ENCODE measurements around the gene ST3GAL3. TPM values are rescaled to one million over a fixed set of nuclear protein-coding genes. Genes with fewer than 3 reads are reported as not detected.

ST3GAL3 gene
- total and polyA plus RNA-seq, 2 donors (not counting 3 experiments of a cell fraction or from before 2014, with no cell fraction given): 14.3 to 35.8 TPM

GRCh38 chr1:43699281-43699680 is 8.1 kb upstream of the ST3GAL3 start:
- no peak for FAIRE-seq
- POLR2A ChIA-PET: no interaction called here

More at GRCh38 chr1:43699281-43699680, 8.1 kb upstream of the ST3GAL3 start:
- dilution Hi-C loops (cut with MboI; ENCODE audit: extremely low pct_ligation_motif_present, low sequenced_read_pairs) (no loop called here), intact Hi-C loops (cut with micrococcal nuclease) (no loop called here)
- Histone ChIP-seq H2AFZ (ENCODE audit: low read depth, low read length) (no peak overlapping the region), H3K79me2 (ENCODE audit: control insufficient read depth, insufficient read depth, low read length) (no peaks in the 10 kb centered on the region), H3K9me3 (replicated peaks; ENCODE audit: control insufficient read depth, insufficient read depth, low read length) (no peaks in the 10 kb centered on the region), H4K20me1 (replicated peaks; ENCODE audit: control insufficient read depth, extremely low read depth, insufficient read depth, low read length) (no peaks in the 10 kb centered on the region), H3K9me1 (replicated peaks; ENCODE audit: control insufficient read depth, extremely low read depth, insufficient read depth, low read length) (no peaks in the 10 kb centered on the region), H3K4me2 (ENCODE audit: insufficient read depth, low read length) (no peak overlapping the region), H3K9ac (replicated peaks; ENCODE audit: extremely low read depth, insufficient read depth, low read length) (no peak overlapping the region), H3K4me1 (ENCODE audit: control insufficient read depth, extremely low read depth, insufficient read depth, low read length) (no peaks in the 10 kb centered on the region), H3K36me3 (ENCODE audit: control insufficient read depth in 2 of 2, extremely low read depth in 1 of 2, insufficient read depth in 2 of 2, low read length in 2 of 2) (peaks cover 29 to 56% of the 10 kb centered on the region in 2 experiments), H3K27ac (ENCODE audit: insufficient read depth, low read depth, low read length) (no peak overlapping the region), H3K4me3 (replicated peaks in 1 of 3; ENCODE audit: insufficient read depth in 1 of 3, low read depth in 1 of 3, low read length in 3 of 3) (no peak overlapping the region), H3K27me3 (ENCODE audit: control insufficient read depth in 2 of 2, insufficient read depth in 2 of 2, low read length in 2 of 2) (no peaks in the 10 kb centered on the region)
- CTCF ChIA-PET: no interaction called here
- DNase-seq (ENCODE audit: low read depth, low spot score): no peak
- BruUV-seq (replicated peaks): no TSS peak
- TF ChIP-seq JUN (IDR thresholded peaks at IDR 0.05; ENCODE audit: borderline replicate concordance, insufficient read depth, insufficient read length, low read depth) (no peak), POLR2A (IDR thresholded peaks at IDR 0.05; ENCODE audit: low read depth, low read length) (no peak), MYC (IDR thresholded peaks at IDR 0.05; ENCODE audit: low read depth, low read length) (no peak), EZH2 (IDR thresholded peaks at IDR 0.05; ENCODE audit: borderline replicate concordance, low read depth, low read length, severe bottlenecking) (no peak), CTCF (IDR thresholded peaks at IDR 0.05; ENCODE audit: extremely low read depth in 1 of 2, insufficient read depth in 1 of 2, low read depth in 1 of 2, low read length in 2 of 2) (no peak), FOS (IDR thresholded peaks at IDR 0.05; ENCODE audit: borderline replicate concordance, insufficient read depth, low read length) (no peak), GATA2 (IDR thresholded peaks at IDR 0.05; ENCODE audit: insufficient read depth, insufficient read length, low read depth, low read length) (no peak), POLR2AphosphoS5 (IDR thresholded peaks at IDR 0.05; ENCODE audit: insufficient read depth, low read depth, low read length) (no peak)
- TF ChIP-seq, protein P1, sequence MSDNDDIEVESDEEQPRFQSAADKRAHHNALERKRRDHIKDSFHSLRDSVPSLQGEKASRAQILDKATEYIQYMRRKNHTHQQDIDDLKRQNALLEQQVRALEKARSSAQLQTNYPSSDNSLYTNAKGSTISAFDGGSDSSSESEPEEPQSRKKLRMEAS (IDR thresholded peaks at IDR 0.05; ENCODE audit: insufficient read depth, insufficient read length): no peak
